RWPE1 (cell line): Measurements from ENCODE around the gene KRT85.

ENCODE experiments used
- CTCF ChIA-PET: fragments of 350-600 bp; sonication (Branson Sonifier 250); formaldehyde crosslinking; extraction: SDS; loops from one replicate; lab custom pipeline; 2021; lab: Yijun Ruan, JAX
- POLR2A ChIA-PET: fragments of 400-600 bp; formaldehyde crosslinking; extraction: SDS; loops from one replicate; lab custom pipeline; 2020; ENCODE audit warnings: antibody characterized with exemption; ENCODE audit not compliant: low non-redundant PET; lab: Yijun Ruan, JAX
- DNase-seq: peaks from one replicate; pipeline ENCODE4 v3.0.0; 2012; ENCODE audit warnings: low spot score
- H3K27ac ChIP-seq: fragments of 450-650 bp; 2 replicates; pipeline ENCODE4 v1.5.1; 2017
- CTCF ChIP-seq: fragments of 450-650 bp; conservative IDR thresholded peaks from 2 replicates; pipeline ENCODE4 v1.5.1; 2017; ENCODE audit warnings: low read depth, mild to moderate bottlenecking

The KRT85 gene

GRCh38 chr12:52356031-52356761 is 11.1 kb downstream of the KRT85 start:
- ChIA-PET CTCF (interaction anchor here (1.0 kb wide), 1 partner anchor 16 kb away, joined by 6 read pairs; no protein-coding TSS in a partner anchor), POLR2A (no interaction called here)
- TF ChIP-seq CTCF, result no peak

DNA sequence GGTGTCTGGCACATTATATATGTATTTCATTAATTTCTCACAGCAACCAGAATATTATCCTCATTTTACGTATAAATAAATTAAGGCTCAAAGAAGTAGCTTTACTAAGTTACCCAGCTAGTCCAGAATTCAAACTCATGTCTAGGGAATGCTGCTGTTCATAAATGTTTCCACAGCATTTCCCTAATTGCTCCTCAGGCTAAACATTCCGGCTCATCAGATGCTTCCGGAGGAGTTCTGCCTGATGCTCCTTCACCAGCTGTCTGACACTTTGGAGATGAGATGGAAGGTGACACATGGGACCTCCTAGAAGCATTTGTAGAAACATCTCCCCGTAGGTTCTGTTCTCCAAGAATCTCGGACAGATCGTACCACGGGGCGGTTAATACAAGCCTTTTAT is 12.1 kb downstream of the KRT85 start:
- TF ChIP-seq CTCF, result no peak
- ChIA-PET CTCF (interaction anchor here (1.0 kb wide), 1 partner anchor 17 kb away, joined by 6 read pairs; no protein-coding TSS in a partner anchor), POLR2A (no interaction called here)
- no peak overlapping the region for H3K27ac ChIP-seq
- DNase-seq, result no peak

More at GRCh38 chr12:52356031-52356761, 11.1 kb downstream of the KRT85 start:
- DNase-seq, result no peak
- H3K27ac ChIP-seq, result no peak overlapping the region

GRCh38 chr12:52354200-52354599 is 13.1 kb downstream of the KRT85 start:
- no peak overlapping the region; the same call in 1 of the 2 replicates for H3K27ac ChIP-seq
- POLR2A ChIA-PET, result no interaction called here
- CTCF ChIA-PET, result no interaction called here
- no peak for TF ChIP-seq CTCF
- no peak for DNase-seq

DNA sequence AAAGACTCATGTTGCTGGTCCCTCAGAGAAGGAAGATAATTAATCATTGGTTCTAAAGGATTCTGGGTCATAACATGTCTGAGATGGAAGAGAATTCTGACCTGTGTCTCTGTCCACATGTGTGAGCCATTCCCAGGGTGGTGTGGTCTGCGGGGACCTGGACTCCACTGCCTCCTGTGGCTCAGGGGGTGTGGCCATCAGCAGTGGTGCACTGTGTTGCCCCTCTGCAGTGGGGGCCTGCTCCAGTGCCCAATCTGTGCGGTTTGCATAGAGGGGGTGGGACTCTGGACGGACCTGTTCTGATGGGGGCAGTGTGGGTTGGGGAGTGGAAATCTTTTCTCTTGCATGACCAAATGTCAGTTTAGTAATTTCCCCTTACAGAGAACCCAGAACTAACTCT is 13.5 kb downstream of the KRT85 start:
- ChIA-PET POLR2A (no interaction called here), CTCF (interaction anchor here (0.7 kb wide), 1 partner anchor 42 kb away, joined by 3 read pairs; no protein-coding TSS in a partner anchor)
- H3K27ac ChIP-seq, result no peak overlapping the region; the same call in 1 of the 2 replicates
- TF ChIP-seq CTCF, result no peak
- no peak for DNase-seq

- no peak overlapping the region for H3K27ac ChIP-seq
- no peak for TF ChIP-seq CTCF
- no peak for DNase-seq
- CTCF ChIA-PET, result interaction anchor here (0.7 to 1.6 kb wide), 2 partner anchors 26 to 43 kb away, joined by 3 to 7 read pairs; no protein-coding TSS in a partner anchor
- POLR2A ChIA-PET, result no interaction called here
These were observed 14.3 kb downstream of the KRT85 start for GRCh38 chr12:52352951-52353350.

GRCh38 chr12:52351196-52352059 is 15.9 kb downstream of the KRT85 start:
- TF ChIP-seq CTCF, result no peak
- ChIA-PET POLR2A (no interaction called here), CTCF (interaction anchor here (1.6 kb wide), 1 partner anchor 24 kb away, joined by 7 read pairs; no protein-coding TSS in a partner anchor)
- no peak overlapping the region for H3K27ac ChIP-seq
- DNase-seq, result no peak
